A549 (cell line): ENCODE data around the gene ZBTB4. TPM values are rescaled to one million over a fixed set of nuclear protein-coding genes. Genes with fewer than 3 reads are reported as not detected.

Source experiments
- CBX2 ChIP-seq: fragments of 200-600 bp; sonication (generic); IDR thresholded peaks from 2 replicates; pipeline ENCODE4 v1.6.1; 2016; ENCODE audit warnings: low read depth, mild to moderate bottlenecking, borderline replicate concordance
- EHMT2 ChIP-seq: fragments of 200-600 bp; sonication (generic); IDR thresholded peaks from 2 replicates; pipeline ENCODE4 v1.6.1; 2016; ENCODE audit warnings: antibody characterized with exemption, low read depth, mild to moderate bottlenecking, moderate library complexity
- HOXA7 ChIP-seq: fragments of 250-450 bp; sonication (Bioruptor Pico); IDR thresholded peaks from 2 replicates; pipeline ENCODE4 v1.5.0; 2020; ENCODE audit warnings: mild to moderate bottlenecking, moderate library complexity
- MAFK ChIP-seq: fragments of 450-650 bp; IDR thresholded peaks from 2 replicates; pipeline ENCODE4 v1.6.1; 2014; ENCODE audit not compliant: partially characterized antibody
- PHF8 ChIP-seq: fragments of 200-600 bp; sonication (generic); IDR thresholded peaks from 2 replicates; pipeline ENCODE4 v1.6.1; 2016; ENCODE audit warnings: low read depth, mild to moderate bottlenecking, antibody characterized with exemption, moderate library complexity, borderline replicate concordance
- RNF2 ChIP-seq: fragments of 200-600 bp; sonication (generic); IDR thresholded peaks from 2 replicates; pipeline ENCODE4 v1.6.1; 2016; ENCODE audit warnings: low read depth, mild to moderate bottlenecking, antibody characterized with exemption, moderate library complexity, borderline replicate concordance
- polyA plus RNA-seq, 4 experiments: library from polyadenylated mRNA; depleted of rRNA in 3 of 4; stranded (reverse); fragments of >200 nt; fragmentation: RNase III in 1 of 4; extraction: RNeasy Plus Mini Kit Qiagen cat#74134 plus additional on column Dnase treatment in 1 of 4; gene quantifications; 2 replicates in 3 of 4; 3 replicates in 1 of 4; pipeline ENCODE4 v1.2.3, GENCODE V29; 2011 to 2017
- TF ChIP-seq, protein P1 (sequence below): fragments of >200 bp; sonication (Bioruptor Twin); formaldehyde crosslinking; IDR thresholded peaks from 3 replicates; pipeline ENCODE4 v1.6.1; 2016

Gene ZBTB4
- polyA plus RNA-seq, 2 of the 4 experiments (the other 2 are of a cell fraction) = 14.4 to 28.2 TPM

DNA sequence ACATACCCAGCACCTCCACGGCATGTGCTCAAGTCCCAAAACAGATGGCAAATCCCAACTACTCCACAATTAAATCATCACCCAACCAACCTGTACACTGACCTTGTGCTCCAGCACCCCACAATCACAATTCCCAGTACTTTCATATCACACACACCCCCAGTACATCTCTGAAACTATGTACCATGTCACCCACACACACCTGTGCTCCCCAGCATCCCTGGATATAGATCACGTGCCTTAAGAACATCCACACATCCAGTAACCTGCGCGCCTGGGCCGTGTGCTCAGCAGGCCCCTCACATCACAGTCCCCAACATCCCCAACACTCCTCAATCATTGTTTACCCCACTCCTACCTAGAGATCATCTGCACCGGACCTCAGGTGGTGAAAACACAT is 69.7 kb downstream of the ZBTB4 start (continued):
- TF ChIP-seq PHF8 (no peak), CBX2 (no peak), MAFK (no peak), HOXA7 (no peak), RNF2 (no peak), EHMT2 (no peak)
- TF ChIP-seq, protein P1, sequence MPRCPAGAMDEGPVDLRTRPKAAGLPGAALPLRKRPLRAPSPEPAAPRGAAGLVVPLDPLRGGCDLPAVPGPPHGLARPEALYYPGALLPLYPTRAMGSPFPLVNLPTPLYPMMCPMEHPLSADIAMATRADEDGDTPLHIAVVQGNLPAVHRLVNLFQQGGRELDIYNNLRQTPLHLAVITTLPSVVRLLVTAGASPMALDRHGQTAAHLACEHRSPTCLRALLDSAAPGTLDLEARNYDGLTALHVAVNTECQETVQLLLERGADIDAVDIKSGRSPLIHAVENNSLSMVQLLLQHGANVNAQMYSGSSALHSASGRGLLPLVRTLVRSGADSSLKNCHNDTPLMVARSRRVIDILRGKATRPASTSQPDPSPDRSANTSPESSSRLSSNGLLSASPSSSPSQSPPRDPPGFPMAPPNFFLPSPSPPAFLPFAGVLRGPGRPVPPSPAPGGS = no peak

Other genes with a start within 250 kb of the ZBTB4 start
Only the 30 nearest of the 40 such genes appear.
- 0.16 TPM in 2 replicates for gene SLC2A4, start 197.9 kb downstream of the ZBTB4 start, polyA plus RNA-seq (2011; rRNA removed)
- gene SLC2A4, start 197.9 kb downstream of the ZBTB4 start, polyA plus RNA-seq (2017; fragmentation: RNase III; extraction: RNeasy Plus Mini Kit Qiagen cat#74134 plus additional on column Dnase treatment) = 0.17 to 0.18 TPM (median 0.17 TPM) in 3 replicates
- gene YBX2, start 185.0 kb downstream of the ZBTB4 start, polyA plus RNA-seq (2011; rRNA removed) = 0.61 and 0.98 TPM in 2 replicates
- gene YBX2, start 185.0 kb downstream of the ZBTB4 start, polyA plus RNA-seq (2017; fragmentation: RNase III; extraction: RNeasy Plus Mini Kit Qiagen cat#74134 plus additional on column Dnase treatment) = 0.22 to 0.57 TPM (median 0.36 TPM) in 3 replicates
- 945 and 969 TPM in 2 replicates for gene EIF5A, start 172.0 kb downstream of the ZBTB4 start, polyA plus RNA-seq (2011; rRNA removed)
- gene EIF5A, start 172.0 kb downstream of the ZBTB4 start, polyA plus RNA-seq (2017; fragmentation: RNase III; extraction: RNeasy Plus Mini Kit Qiagen cat#74134 plus additional on column Dnase treatment) = 1,779 to 2,042 TPM (median 1,918 TPM) in 3 replicates
- 48.5 and 61.7 TPM in 2 replicates for gene GPS2, start 164.3 kb downstream of the ZBTB4 start, polyA plus RNA-seq (2011; rRNA removed)
- gene GPS2, start 164.3 kb downstream of the ZBTB4 start, polyA plus RNA-seq (2017; fragmentation: RNase III; extraction: RNeasy Plus Mini Kit Qiagen cat#74134 plus additional on column Dnase treatment) = 147 to 171 TPM (median 158 TPM) in 3 replicates
- 12.2 and 18.3 TPM in 2 replicates for gene NEURL4, start 150.3 kb downstream of the ZBTB4 start, polyA plus RNA-seq (2011; rRNA removed)
- 44.2 to 50.4 TPM (median 47.5 TPM) in 3 replicates for gene NEURL4, start 150.3 kb downstream of the ZBTB4 start, polyA plus RNA-seq (2017; fragmentation: RNase III; extraction: RNeasy Plus Mini Kit Qiagen cat#74134 plus additional on column Dnase treatment)
- gene ACAP1, start 143.1 kb downstream of the ZBTB4 start, polyA plus RNA-seq (2011; rRNA removed) = 0.03 and 0.41 TPM in 2 replicates
- 1.3 to 2.1 TPM (median 1.4 TPM) in 3 replicates for gene ACAP1, start 143.1 kb downstream of the ZBTB4 start, polyA plus RNA-seq (2017; fragmentation: RNase III; extraction: RNeasy Plus Mini Kit Qiagen cat#74134 plus additional on column Dnase treatment)
- 6.1 and 7.0 TPM in 2 replicates for gene KCTD11, start 127.5 kb downstream of the ZBTB4 start, polyA plus RNA-seq (2011; rRNA removed)
- gene KCTD11, start 127.5 kb downstream of the ZBTB4 start, polyA plus RNA-seq (2017; fragmentation: RNase III; extraction: RNeasy Plus Mini Kit Qiagen cat#74134 plus additional on column Dnase treatment) = 9.6 to 10.7 TPM (median 10.3 TPM) in 3 replicates
- gene TMEM95, start 124.5 kb downstream of the ZBTB4 start, polyA plus RNA-seq (2011; rRNA removed) = not detected in 2 replicates
- gene TMEM95, start 124.5 kb downstream of the ZBTB4 start, polyA plus RNA-seq (2017; fragmentation: RNase III; extraction: RNeasy Plus Mini Kit Qiagen cat#74134 plus additional on column Dnase treatment) = not detected in 3 replicates
- 1.2 and 1.8 TPM in 2 replicates for gene TNK1, start 98.5 kb downstream of the ZBTB4 start, polyA plus RNA-seq (2011; rRNA removed)
- gene TNK1, start 98.5 kb downstream of the ZBTB4 start, polyA plus RNA-seq (2017; fragmentation: RNase III; extraction: RNeasy Plus Mini Kit Qiagen cat#74134 plus additional on column Dnase treatment) = 2.1 to 2.4 TPM (median 2.2 TPM) in 3 replicates
- gene PLSCR3, start 85.1 kb downstream of the ZBTB4 start, polyA plus RNA-seq (2011; rRNA removed) = 11.0 and 13.7 TPM in 2 replicates
- gene PLSCR3, start 85.1 kb downstream of the ZBTB4 start, polyA plus RNA-seq (2017; fragmentation: RNase III; extraction: RNeasy Plus Mini Kit Qiagen cat#74134 plus additional on column Dnase treatment) = 27.5 to 33.4 TPM (median 29.6 TPM) in 3 replicates
- gene TMEM256, start 75.5 kb downstream of the ZBTB4 start, polyA plus RNA-seq (2011; rRNA removed) = 127 and 210 TPM in 2 replicates
- gene TMEM256, start 75.5 kb downstream of the ZBTB4 start, polyA plus RNA-seq (2017; fragmentation: RNase III; extraction: RNeasy Plus Mini Kit Qiagen cat#74134 plus additional on column Dnase treatment) = 142 to 166 TPM (median 164 TPM) in 3 replicates
- 4.1 and 6.9 TPM in 2 replicates for gene NLGN2, start 71.8 kb downstream of the ZBTB4 start, polyA plus RNA-seq (2011; rRNA removed)
- 17.6 to 27.9 TPM (median 27.5 TPM) in 3 replicates for gene NLGN2, start 71.8 kb downstream of the ZBTB4 start, polyA plus RNA-seq (2017; fragmentation: RNase III; extraction: RNeasy Plus Mini Kit Qiagen cat#74134 plus additional on column Dnase treatment)
- not detected in 2 replicates for gene SPEM1, start 59.3 kb downstream of the ZBTB4 start, polyA plus RNA-seq (2011; rRNA removed)
- gene SPEM1, start 59.3 kb downstream of the ZBTB4 start, polyA plus RNA-seq (2017; fragmentation: RNase III; extraction: RNeasy Plus Mini Kit Qiagen cat#74134 plus additional on column Dnase treatment) = 0.09 to 0.13 TPM in 2 of 3 replicates, not detected in the other
- gene SPEM2, start 54.0 kb downstream of the ZBTB4 start, polyA plus RNA-seq (2011; rRNA removed) = not detected in 2 replicates
- not detected in 3 replicates for gene SPEM2, start 54.0 kb downstream of the ZBTB4 start, polyA plus RNA-seq (2017; fragmentation: RNase III; extraction: RNeasy Plus Mini Kit Qiagen cat#74134 plus additional on column Dnase treatment)
- gene SPEM3, start 50.8 kb downstream of the ZBTB4 start, polyA plus RNA-seq (2011; rRNA removed) = not detected in 2 replicates
- not detected in 3 replicates for gene SPEM3, start 50.8 kb downstream of the ZBTB4 start, polyA plus RNA-seq (2017; fragmentation: RNase III; extraction: RNeasy Plus Mini Kit Qiagen cat#74134 plus additional on column Dnase treatment)
- gene TMEM102, start 44.2 kb downstream of the ZBTB4 start, polyA plus RNA-seq (2011; rRNA removed) = 4.4 and 4.9 TPM in 2 replicates
- 6.5 to 8.9 TPM (median 8.1 TPM) in 3 replicates for gene TMEM102, start 44.2 kb downstream of the ZBTB4 start, polyA plus RNA-seq (2017; fragmentation: RNase III; extraction: RNeasy Plus Mini Kit Qiagen cat#74134 plus additional on column Dnase treatment)
- gene FGF11, start 40.1 kb downstream of the ZBTB4 start, polyA plus RNA-seq (2011; rRNA removed) = 1.4 and 1.9 TPM in 2 replicates
- 1.1 to 1.8 TPM (median 1.5 TPM) in 3 replicates for gene FGF11, start 40.1 kb downstream of the ZBTB4 start, polyA plus RNA-seq (2017; fragmentation: RNase III; extraction: RNeasy Plus Mini Kit Qiagen cat#74134 plus additional on column Dnase treatment)
- gene CHRNB1, start 34.6 kb downstream of the ZBTB4 start, polyA plus RNA-seq (2011; rRNA removed) = 6.5 and 6.9 TPM in 2 replicates
- 6.2 to 8.4 TPM (median 8.0 TPM) in 3 replicates for gene CHRNB1, start 34.6 kb downstream of the ZBTB4 start, polyA plus RNA-seq (2017; fragmentation: RNase III; extraction: RNeasy Plus Mini Kit Qiagen cat#74134 plus additional on column Dnase treatment)
- not detected in 2 replicates for gene SLC35G6, start 1.8 kb upstream of the ZBTB4 start, polyA plus RNA-seq (2011; rRNA removed)
- not detected in 3 replicates for gene SLC35G6, start 1.8 kb upstream of the ZBTB4 start, polyA plus RNA-seq (2017; fragmentation: RNase III; extraction: RNeasy Plus Mini Kit Qiagen cat#74134 plus additional on column Dnase treatment)
- 22.8 and 57.1 TPM in 2 replicates for gene POLR2A, start 4.7 kb upstream of the ZBTB4 start, polyA plus RNA-seq (2011; rRNA removed)
- 65.6 to 69.6 TPM (median 67.4 TPM) in 3 replicates for gene POLR2A, start 4.7 kb upstream of the ZBTB4 start, polyA plus RNA-seq (2017; fragmentation: RNase III; extraction: RNeasy Plus Mini Kit Qiagen cat#74134 plus additional on column Dnase treatment)
- gene TNFSF12, start 69.4 kb upstream of the ZBTB4 start, polyA plus RNA-seq (2011; rRNA removed) = 11.9 and 12.4 TPM in 2 replicates
- 7.9 to 9.9 TPM (median 9.7 TPM) in 3 replicates for gene TNFSF12, start 69.4 kb upstream of the ZBTB4 start, polyA plus RNA-seq (2017; fragmentation: RNase III; extraction: RNeasy Plus Mini Kit Qiagen cat#74134 plus additional on column Dnase treatment)
- 1.0 TPM in 2 replicates for gene TNFSF13, start 79.1 kb upstream of the ZBTB4 start, polyA plus RNA-seq (2011; rRNA removed)
- gene TNFSF13, start 79.1 kb upstream of the ZBTB4 start, polyA plus RNA-seq (2017; fragmentation: RNase III; extraction: RNeasy Plus Mini Kit Qiagen cat#74134 plus additional on column Dnase treatment) = 0.41 to 0.78 TPM (median 0.61 TPM) in 3 replicates
- 150 and 165 TPM in 2 replicates for gene SENP3, start 82.3 kb upstream of the ZBTB4 start, polyA plus RNA-seq (2011; rRNA removed)
- 104 to 119 TPM (median 114 TPM) in 3 replicates for gene SENP3, start 82.3 kb upstream of the ZBTB4 start, polyA plus RNA-seq (2017; fragmentation: RNase III; extraction: RNeasy Plus Mini Kit Qiagen cat#74134 plus additional on column Dnase treatment)
- 14.9 and 17.7 TPM in 2 replicates for gene CD68, start 100.0 kb upstream of the ZBTB4 start, polyA plus RNA-seq (2011; rRNA removed)
- gene CD68, start 100.0 kb upstream of the ZBTB4 start, polyA plus RNA-seq (2017; fragmentation: RNase III; extraction: RNeasy Plus Mini Kit Qiagen cat#74134 plus additional on column Dnase treatment) = 6.5 to 11.6 TPM (median 9.8 TPM) in 3 replicates
- gene MPDU1, start 104.2 kb upstream of the ZBTB4 start, polyA plus RNA-seq (2011; rRNA removed) = 148 and 204 TPM in 2 replicates
- 126 to 134 TPM (median 127 TPM) in 3 replicates for gene MPDU1, start 104.2 kb upstream of the ZBTB4 start, polyA plus RNA-seq (2017; fragmentation: RNase III; extraction: RNeasy Plus Mini Kit Qiagen cat#74134 plus additional on column Dnase treatment)
- 0.05 and 0.11 TPM in 2 replicates for gene SOX15, start 110.5 kb upstream of the ZBTB4 start, polyA plus RNA-seq (2011; rRNA removed)
- 0.19 to 0.30 TPM (median 0.22 TPM) in 3 replicates for gene SOX15, start 110.5 kb upstream of the ZBTB4 start, polyA plus RNA-seq (2017; fragmentation: RNase III; extraction: RNeasy Plus Mini Kit Qiagen cat#74134 plus additional on column Dnase treatment)
- 40.7 and 45.3 TPM in 2 replicates for gene FXR2, start 135.3 kb upstream of the ZBTB4 start, polyA plus RNA-seq (2011; rRNA removed)
- 38.9 to 45.2 TPM (median 42.9 TPM) in 3 replicates for gene FXR2, start 135.3 kb upstream of the ZBTB4 start, polyA plus RNA-seq (2017; fragmentation: RNase III; extraction: RNeasy Plus Mini Kit Qiagen cat#74134 plus additional on column Dnase treatment)
- gene SAT2, start 148.2 kb upstream of the ZBTB4 start, polyA plus RNA-seq (2011; rRNA removed) = 38.1 and 44.4 TPM in 2 replicates
- gene SAT2, start 148.2 kb upstream of the ZBTB4 start, polyA plus RNA-seq (2017; fragmentation: RNase III; extraction: RNeasy Plus Mini Kit Qiagen cat#74134 plus additional on column Dnase treatment) = 59.8 to 76.3 TPM (median 70.1 TPM) in 3 replicates
- gene SHBG, start 150.5 kb upstream of the ZBTB4 start, polyA plus RNA-seq (2011; rRNA removed) = 0.31 and 0.34 TPM in 2 replicates
- gene SHBG, start 150.5 kb upstream of the ZBTB4 start, polyA plus RNA-seq (2017; fragmentation: RNase III; extraction: RNeasy Plus Mini Kit Qiagen cat#74134 plus additional on column Dnase treatment) = 0.37 to 0.63 TPM (median 0.50 TPM) in 3 replicates
- gene ATP1B2, start 171.3 kb upstream of the ZBTB4 start, polyA plus RNA-seq (2011; rRNA removed) = 0.16 and 0.20 TPM in 2 replicates
- 0.05 to 0.26 TPM (median 0.10 TPM) in 3 replicates for gene ATP1B2, start 171.3 kb upstream of the ZBTB4 start, polyA plus RNA-seq (2017; fragmentation: RNase III; extraction: RNeasy Plus Mini Kit Qiagen cat#74134 plus additional on column Dnase treatment)